Measurements from ENCODE around the gene APBB2. TPM values are rescaled to one million over a fixed set of nuclear protein-coding genes. Genes with fewer than 3 reads are reported as not detected.
A peak's percentile ranks its signal among the peaks of the same experiment; 100 is the strongest.

The APBB2 gene
- total and polyA plus RNA-seq, 11 donors = 8.6 to 39.1 (median 26.7) TPM

- intact Hi-C loops (cut with DNase I) = no loop called here
- DNase-seq = no peak
- no peak overlapping the region for H3K27ac ChIP-seq
- H3K27me3 ChIP-seq = no peaks in the 10 kb centered on the region
- TF ChIP-seq POLR2A (IDR thresholded peaks at IDR 0.05) (no peak), CTCF (IDR thresholded peaks at IDR 0.05) (no peak)
- H3K4me1 ChIP-seq = peaks cover 0 to 5% (median 0%) of the 10 kb centered on the region in 12 donors
- WGBS, 4 donors = 93 to 96% (median 95%) methylated on average over 6 of the region's 6 CpGs
- no peak overlapping the region for H3K4me3 ChIP-seq
- no peak for ATAC-seq
- peaks cover 0 to 49% (median 19%) of the 10 kb centered on the region in 9 donors for H3K36me3 ChIP-seq
- H3K9me3 ChIP-seq = no peaks in the 10 kb centered on the region
These were observed 337.3 kb downstream of the APBB2 start for GRCh38 chr4:40877081-40877480.

GRCh38 chr4:40875507-40876150, 338.7 kb downstream of the APBB2 start:
- peaks cover 0 to 39% (median 9%) of the 10 kb centered on the region in 9 donors for H3K36me3 ChIP-seq
- intact Hi-C loops (cut with DNase I) = no loop called here
- H3K9me3 ChIP-seq = no peaks in the 10 kb centered on the region
- 39 to 74% (median 73%) methylated on average over 1 of the region's 1 CpG for WGBS, 4 donors
- no peaks in the 10 kb centered on the region for H3K27me3 ChIP-seq
- ATAC-seq (no peak), DNase-seq (no peak)
- TF ChIP-seq CTCF (IDR thresholded peaks at IDR 0.05) = no peak
- no peak for TF ChIP-seq POLR2A (IDR thresholded peaks at IDR 0.05)
- H3K4me1 ChIP-seq = peaks cover 0 to 5% (median 0%) of the 10 kb centered on the region in 12 donors
- H3K4me3 ChIP-seq = no peak overlapping the region
- no peak overlapping the region for H3K27ac ChIP-seq

- Histone ChIP-seq H3K4me3 (no peak overlapping the region), H3K4me1 (peaks cover 0 to 5% (median 0%) of the 10 kb centered on the region in 12 donors), H3K36me3 (peaks cover 0 to 31% (median 2%) of the 10 kb centered on the region in 9 donors), H3K27ac (no peak overlapping the region), H3K27me3 (no peaks in the 10 kb centered on the region), H3K9me3 (no peaks in the 10 kb centered on the region)
- DNase-seq (no peak), ATAC-seq (peak in 1 of 4 donors; percentile 88)
- WGBS, 4 donors = 43 to 65% (median 59%) methylated on average over 3 of the region's 3 CpGs
- intact Hi-C loops (cut with DNase I) = no loop called here
- TF ChIP-seq POLR2A (IDR thresholded peaks at IDR 0.05) = no peak
- no peak for TF ChIP-seq CTCF (IDR thresholded peaks at IDR 0.05)
These were observed 339.4 kb downstream of the APBB2 start for GRCh38 chr4:40874901-40875300.

- DNase-seq (no peak), ATAC-seq (no peak)
- no peak overlapping the region for H3K4me3 ChIP-seq
- intact Hi-C loops (cut with DNase I) = no loop called here
- WGBS, 4 donors = 80 to 87% (median 82%) methylated on average over 7 of the region's 7 CpGs
- peaks cover 0 to 31% (median 0%) of the 10 kb centered on the region in 9 donors for H3K36me3 ChIP-seq
- H3K27ac ChIP-seq = no peak overlapping the region
- H3K4me1 ChIP-seq = peaks cover 0 to 5% (median 0%) of the 10 kb centered on the region in 12 donors
- no peak for TF ChIP-seq POLR2A (IDR thresholded peaks at IDR 0.05)
- no peak for TF ChIP-seq CTCF (IDR thresholded peaks at IDR 0.05)
- H3K27me3 ChIP-seq = no peaks in the 10 kb centered on the region
- H3K9me3 ChIP-seq = no peaks in the 10 kb centered on the region
These were observed 340.0 kb downstream of the APBB2 start for GRCh38 chr4:40874331-40874730.

All from heart left ventricle (tissue), 16 donors.